Liver (tissue), 3 donors: ENCODE measurements around the gene POTEG.
"Not testable (repeated sequence)": the region's sequence is repeated elsewhere in the genome, so short reads cannot be mapped to it uniquely, and the experiment has no call there.

ENCODE experiments used
- RAD21 ChIP-seq, 2 donors: IDR thresholded peaks; 2 replicates each; pipeline ENCODE4 v1.6.1; 2016; ENCODE audit warnings: antibody characterized with exemption in 2 of 2, mild to moderate bottlenecking in 2 of 2
- YY1 ChIP-seq: IDR thresholded peaks from 2 replicates; pipeline ENCODE4 v1.6.1; 2016; ENCODE audit warnings: antibody characterized with exemption, mild to moderate bottlenecking
- TF ChIP-seq, protein P1 (sequence below): fragments of 150-350 bp; IDR thresholded peaks from 2 replicates; pipeline ENCODE4 v1.5.1; 2017; ENCODE audit warnings: improper control_type of control experiment, low read depth, low read length; ENCODE audit not compliant: missing input control
- TF ChIP-seq, protein P2 (sequence below): IDR thresholded peaks from 2 replicates; pipeline ENCODE4 v1.6.1; 2016; ENCODE audit warnings: antibody characterized with exemption
- donor health status: healthy.
- donor health status: healthy.

DNA sequence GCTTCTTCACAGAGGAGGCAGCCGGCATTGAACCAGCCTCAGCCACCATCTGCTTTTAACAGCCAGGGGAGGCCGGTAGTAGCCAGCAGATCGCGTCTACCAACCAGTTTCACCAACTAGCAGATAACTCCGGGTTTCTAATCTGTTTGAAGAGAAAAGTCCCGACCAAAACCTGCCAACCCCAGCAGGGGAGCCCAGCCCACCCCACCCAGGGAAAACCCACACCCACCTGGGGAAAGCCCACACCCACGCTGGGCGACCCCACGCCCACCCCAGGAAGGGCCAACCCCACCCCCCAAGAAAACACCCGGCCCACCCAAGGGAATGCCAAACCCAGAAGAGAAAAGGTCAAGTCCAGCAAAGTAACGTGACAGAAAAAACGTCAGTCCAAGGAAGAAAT, at the start of gene POTEG:
- TF ChIP-seq, protein P1, sequence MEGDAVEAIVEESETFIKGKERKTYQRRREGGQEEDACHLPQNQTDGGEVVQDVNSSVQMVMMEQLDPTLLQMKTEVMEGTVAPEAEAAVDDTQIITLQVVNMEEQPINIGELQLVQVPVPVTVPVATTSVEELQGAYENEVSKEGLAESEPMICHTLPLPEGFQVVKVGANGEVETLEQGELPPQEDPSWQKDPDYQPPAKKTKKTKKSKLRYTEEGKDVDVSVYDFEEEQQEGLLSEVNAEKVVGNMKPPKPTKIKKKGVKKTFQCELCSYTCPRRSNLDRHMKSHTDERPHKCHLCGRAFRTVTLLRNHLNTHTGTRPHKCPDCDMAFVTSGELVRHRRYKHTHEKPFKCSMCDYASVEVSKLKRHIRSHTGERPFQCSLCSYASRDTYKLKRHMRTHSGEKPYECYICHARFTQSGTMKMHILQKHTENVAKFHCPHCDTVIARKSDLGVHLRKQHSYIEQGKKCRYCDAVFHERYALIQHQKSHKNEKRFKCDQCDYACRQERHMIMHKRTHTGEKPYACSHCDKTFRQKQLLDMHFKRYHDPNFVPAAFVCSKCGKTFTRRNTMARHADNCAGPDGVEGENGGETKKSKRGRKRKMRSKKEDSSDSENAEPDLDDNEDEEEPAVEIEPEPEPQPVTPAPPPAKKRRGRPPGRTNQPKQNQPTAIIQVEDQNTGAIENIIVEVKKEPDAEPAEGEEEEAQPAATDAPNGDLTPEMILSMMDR, result not testable (repeated sequence)
- TF ChIP-seq, protein P2, sequence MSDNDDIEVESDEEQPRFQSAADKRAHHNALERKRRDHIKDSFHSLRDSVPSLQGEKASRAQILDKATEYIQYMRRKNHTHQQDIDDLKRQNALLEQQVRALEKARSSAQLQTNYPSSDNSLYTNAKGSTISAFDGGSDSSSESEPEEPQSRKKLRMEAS, result not testable (repeated sequence)
- not testable (repeated sequence) for TF ChIP-seq RAD21 (IDR thresholded peaks at IDR 0.05); YY1
